ENCODE results near the gene ASB7. TPM values are rescaled to one million over a fixed set of nuclear protein-coding genes. Genes with fewer than 3 reads are reported as not detected.
"Not testable (repeated sequence)": the region's sequence is repeated elsewhere in the genome, so short reads cannot be mapped to it uniquely, and the experiment has no call there.

ASB7 gene
- total RNA-seq, 1 donor: 23.5 TPM

- H3K9me3 ChIP-seq (ENCODE audit: low read depth, low read length): no peaks in the 10 kb centered on the region
- no peaks in the 10 kb centered on the region for H3K27me3 ChIP-seq (ENCODE audit: insufficient read depth, low read length)
These were observed 51.2 kb downstream of the ASB7 start for GRCh38 chr15:100653608-100654007.

DNA sequence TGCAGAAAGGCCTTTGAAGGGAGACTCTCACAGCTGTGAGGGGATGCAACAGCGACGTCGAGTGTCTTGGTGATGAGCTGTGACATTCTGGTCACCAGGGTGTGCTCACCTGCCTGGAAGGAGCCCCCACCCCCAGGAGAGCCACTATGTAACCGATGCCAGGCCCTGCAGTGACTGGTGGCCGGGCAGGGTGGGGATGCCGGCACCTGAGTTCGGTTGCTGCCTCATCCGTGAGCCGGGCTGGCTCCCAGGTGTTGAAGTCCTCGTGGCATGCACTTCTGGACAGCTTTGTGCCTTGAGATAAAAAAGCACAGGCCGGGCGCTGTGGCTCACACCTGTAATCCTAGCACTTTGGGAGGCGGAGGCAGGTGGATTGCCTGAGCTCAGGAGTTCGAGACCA, 56.5 kb downstream of the ASB7 start:
- Histone ChIP-seq H3K27me3 (ENCODE audit: insufficient read depth, low read length) (no peaks in the 10 kb centered on the region), H3K4me1 (ENCODE audit: insufficient read depth, low read length) (no peaks in the 10 kb centered on the region), H3K4me3 (ENCODE audit: low read length) (no peak overlapping the region), H3K9me3 (ENCODE audit: low read depth, low read length) (no peaks in the 10 kb centered on the region)

More at GRCh38 chr15:100653608-100654007, 51.2 kb downstream of the ASB7 start:
- Histone ChIP-seq H3K4me3 (ENCODE audit: low read length) (no peak overlapping the region), H3K4me1 (ENCODE audit: insufficient read depth, low read length) (no peaks in the 10 kb centered on the region)

DNA sequence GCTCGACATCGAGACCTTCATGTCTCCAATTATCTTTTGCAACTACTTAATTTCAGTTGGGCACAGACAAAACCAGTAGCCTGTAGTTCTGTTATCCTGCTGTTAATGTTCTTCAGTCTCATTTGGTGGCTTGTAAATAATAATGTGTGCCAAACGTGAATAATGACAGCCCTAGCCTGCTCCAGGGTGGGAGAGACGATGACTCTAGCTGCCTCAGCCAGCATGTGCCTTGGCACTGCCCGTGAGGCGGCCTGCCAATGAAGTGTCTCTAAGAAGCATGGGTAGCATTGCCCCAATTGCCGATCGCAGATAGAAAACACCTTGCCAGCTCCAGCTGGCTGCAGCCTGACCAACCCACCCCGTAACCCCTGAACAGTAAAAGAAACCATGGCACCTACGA, 58.8 kb downstream of the ASB7 start:
- Histone ChIP-seq H3K4me3 (ENCODE audit: low read length) (no peak overlapping the region), H3K27me3 (ENCODE audit: insufficient read depth, low read length) (peaks cover 6% of the 10 kb centered on the region), H3K9me3 (ENCODE audit: low read depth, low read length) (no peaks in the 10 kb centered on the region), H3K4me1 (ENCODE audit: insufficient read depth, low read length) (no peaks in the 10 kb centered on the region)

DNA sequence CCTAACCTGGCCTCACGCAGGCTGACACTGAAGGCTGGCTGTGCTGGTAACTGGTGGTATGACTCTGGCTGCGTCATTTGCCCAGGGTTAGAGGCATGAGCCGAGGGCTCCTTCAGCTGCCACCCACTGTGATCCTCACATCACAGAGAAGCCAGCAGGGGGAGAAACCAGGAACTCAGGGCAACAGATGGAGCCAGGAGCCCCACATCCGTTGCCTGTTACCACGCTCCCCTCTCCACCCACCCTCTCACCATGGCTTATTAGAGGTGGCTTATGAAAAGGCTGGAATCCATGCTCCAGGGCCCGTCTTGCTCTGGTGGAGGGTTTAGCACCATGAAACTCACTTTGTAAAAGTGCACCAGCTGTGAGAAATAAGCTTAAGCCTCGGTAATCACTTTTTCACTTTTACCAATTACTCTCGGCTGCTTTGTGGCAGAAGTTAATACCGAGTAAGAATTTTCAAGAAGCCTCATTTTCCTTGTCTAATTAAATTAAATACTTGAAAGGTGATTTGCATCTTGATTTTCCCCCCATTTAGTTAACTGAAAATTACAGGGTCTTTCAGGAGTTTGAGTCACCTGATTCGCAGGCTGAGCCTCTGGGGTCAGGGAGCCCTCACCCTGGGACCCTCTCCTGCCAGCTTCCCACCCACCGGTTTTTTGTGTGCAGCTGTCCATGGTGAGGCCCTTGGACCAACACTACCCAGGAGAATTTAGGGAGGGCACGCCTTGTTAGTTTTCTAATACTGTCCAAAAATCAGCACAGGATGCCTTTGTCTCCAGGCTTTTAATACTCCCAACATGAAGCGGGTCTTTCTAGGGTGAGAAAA, 60.9 kb downstream of the ASB7 start:
- no peaks in the 10 kb centered on the region for H3K9me3 ChIP-seq (ENCODE audit: low read depth, low read length)
- no peaks in the 10 kb centered on the region for H3K4me1 ChIP-seq (ENCODE audit: insufficient read depth, low read length)
- H3K4me3 ChIP-seq (ENCODE audit: low read length): no peak overlapping the region
- peaks cover 6% of the 10 kb centered on the region for H3K27me3 ChIP-seq (ENCODE audit: insufficient read depth, low read length)

- no peak overlapping the region for H3K4me3 ChIP-seq (ENCODE audit: low read length)
- H3K27me3 ChIP-seq (ENCODE audit: insufficient read depth, low read length): peaks cover 6% of the 10 kb centered on the region
- no peaks in the 10 kb centered on the region for H3K9me3 ChIP-seq (ENCODE audit: low read depth, low read length)
- no peaks in the 10 kb centered on the region for H3K4me1 ChIP-seq (ENCODE audit: insufficient read depth, low read length)
These were observed 61.5 kb downstream of the ASB7 start for GRCh38 chr15:100663915-100664281.

- Histone ChIP-seq H3K4me1 (ENCODE audit: insufficient read depth, low read length) (no peaks in the 10 kb centered on the region), H3K9me3 (ENCODE audit: low read depth, low read length) (no peaks in the 10 kb centered on the region), H3K27me3 (ENCODE audit: insufficient read depth, low read length) (peaks cover 9% of the 10 kb centered on the region), H3K4me3 (ENCODE audit: low read length) (no peak overlapping the region)
These were observed 63.2 kb downstream of the ASB7 start for GRCh38 chr15:100665570-100665969.

GRCh38 chr15:100667405-100668347, 65.3 kb downstream of the ASB7 start:
- Histone ChIP-seq H3K9me3 (ENCODE audit: low read depth, low read length) (no peaks in the 10 kb centered on the region), H3K4me1 (ENCODE audit: insufficient read depth, low read length) (no peaks in the 10 kb centered on the region), H3K27me3 (ENCODE audit: insufficient read depth, low read length) (peaks cover 9% of the 10 kb centered on the region), H3K4me3 (ENCODE audit: low read length) (no peak overlapping the region)

DNA sequence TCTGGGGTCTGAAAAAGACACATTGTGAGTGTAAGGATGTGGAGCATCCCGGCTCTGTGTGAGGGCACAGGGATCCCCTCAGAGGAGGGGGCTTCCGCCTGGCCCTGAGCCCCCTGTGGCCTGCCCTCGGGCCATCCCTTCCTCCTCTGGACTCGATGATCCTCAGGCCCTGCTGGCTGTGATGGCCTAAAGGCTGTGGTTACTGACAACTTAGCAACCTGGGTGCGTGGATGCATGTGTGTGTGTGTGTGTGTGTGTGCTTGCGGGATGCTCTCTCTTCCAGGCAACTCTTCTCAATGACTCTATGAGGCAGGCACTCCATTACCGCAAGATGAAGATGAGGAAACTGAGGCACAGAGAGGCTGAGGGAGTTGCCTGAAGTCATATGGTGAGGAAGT, 66.0 kb downstream of the ASB7 start:
- H3K4me1 ChIP-seq (ENCODE audit: insufficient read depth, low read length): no peaks in the 10 kb centered on the region
- peaks cover 9% of the 10 kb centered on the region for H3K27me3 ChIP-seq (ENCODE audit: insufficient read depth, low read length)
- no peak overlapping the region for H3K4me3 ChIP-seq (ENCODE audit: low read length)

DNA sequence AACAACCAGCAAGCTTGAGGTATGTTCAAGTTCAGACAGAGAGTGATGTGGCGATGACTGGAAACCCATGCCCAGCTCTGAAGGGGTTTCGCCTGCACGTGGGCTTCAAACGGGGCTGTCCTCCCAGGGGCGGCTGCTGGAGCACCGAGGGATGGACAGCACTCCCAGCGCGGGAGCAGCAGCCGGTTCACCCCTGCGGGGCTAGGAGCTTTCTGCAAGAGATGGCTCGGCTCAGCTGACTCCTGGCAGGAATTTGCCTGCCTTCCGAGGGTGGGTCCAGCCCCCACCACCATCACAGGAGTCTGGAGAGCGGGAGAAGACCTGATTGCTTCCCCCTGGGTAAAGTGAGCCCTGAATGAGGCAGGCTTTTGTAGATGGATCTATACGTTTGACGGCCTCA, 66.9 kb downstream of the ASB7 start:
- Histone ChIP-seq H3K4me3 (ENCODE audit: low read length) (no peak overlapping the region), H3K4me1 (ENCODE audit: insufficient read depth, low read length) (no peaks in the 10 kb centered on the region), H3K9me3 (ENCODE audit: low read depth, low read length) (no peaks in the 10 kb centered on the region), H3K27me3 (ENCODE audit: insufficient read depth, low read length) (peaks cover 5% of the 10 kb centered on the region)

More for the DNA sequence above, 66.0 kb downstream of the ASB7 start:
- H3K9me3 ChIP-seq (ENCODE audit: low read depth, low read length): no peaks in the 10 kb centered on the region

DNA sequence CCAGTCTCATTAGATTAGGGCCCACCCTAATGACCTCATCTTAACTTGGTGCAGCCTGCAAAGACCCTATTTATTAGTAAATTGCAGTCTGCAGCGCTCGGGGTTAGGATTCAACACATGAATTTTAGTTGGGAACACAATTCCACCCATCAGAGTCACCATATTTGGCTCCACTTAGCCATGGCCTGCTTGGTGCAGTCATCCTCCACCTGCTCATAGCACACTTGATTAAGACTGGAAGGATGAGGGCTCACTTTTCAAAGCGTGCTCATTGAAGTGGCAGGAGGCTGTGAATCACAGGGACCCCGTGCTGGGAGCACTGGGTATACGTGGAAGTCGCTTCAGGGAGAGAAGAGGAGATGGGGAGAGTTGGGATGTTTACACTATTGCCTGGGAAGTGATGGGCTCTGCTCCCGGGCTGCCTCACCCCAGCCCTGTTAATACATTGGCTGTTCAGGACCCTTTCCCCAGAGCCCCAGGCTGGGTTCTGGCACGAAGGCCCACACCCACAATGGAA, 68.2 kb downstream of the ASB7 start:
- H3K9me3 ChIP-seq (ENCODE audit: low read depth, low read length): no peaks in the 10 kb centered on the region
- no peaks in the 10 kb centered on the region for H3K4me1 ChIP-seq (ENCODE audit: insufficient read depth, low read length)
- no peak overlapping the region for H3K4me3 ChIP-seq (ENCODE audit: low read length)
- peaks cover 3% of the 10 kb centered on the region for H3K27me3 ChIP-seq (ENCODE audit: insufficient read depth, low read length)

GRCh38 chr15:100671124-100671680, 68.8 kb downstream of the ASB7 start:
- H3K4me3 ChIP-seq (ENCODE audit: low read length): no peak overlapping the region
- H3K4me1 ChIP-seq (ENCODE audit: insufficient read depth, low read length): no peaks in the 10 kb centered on the region
- H3K9me3 ChIP-seq (ENCODE audit: low read depth, low read length): no peaks in the 10 kb centered on the region
- peaks cover 3% of the 10 kb centered on the region for H3K27me3 ChIP-seq (ENCODE audit: insufficient read depth, low read length)

DNA sequence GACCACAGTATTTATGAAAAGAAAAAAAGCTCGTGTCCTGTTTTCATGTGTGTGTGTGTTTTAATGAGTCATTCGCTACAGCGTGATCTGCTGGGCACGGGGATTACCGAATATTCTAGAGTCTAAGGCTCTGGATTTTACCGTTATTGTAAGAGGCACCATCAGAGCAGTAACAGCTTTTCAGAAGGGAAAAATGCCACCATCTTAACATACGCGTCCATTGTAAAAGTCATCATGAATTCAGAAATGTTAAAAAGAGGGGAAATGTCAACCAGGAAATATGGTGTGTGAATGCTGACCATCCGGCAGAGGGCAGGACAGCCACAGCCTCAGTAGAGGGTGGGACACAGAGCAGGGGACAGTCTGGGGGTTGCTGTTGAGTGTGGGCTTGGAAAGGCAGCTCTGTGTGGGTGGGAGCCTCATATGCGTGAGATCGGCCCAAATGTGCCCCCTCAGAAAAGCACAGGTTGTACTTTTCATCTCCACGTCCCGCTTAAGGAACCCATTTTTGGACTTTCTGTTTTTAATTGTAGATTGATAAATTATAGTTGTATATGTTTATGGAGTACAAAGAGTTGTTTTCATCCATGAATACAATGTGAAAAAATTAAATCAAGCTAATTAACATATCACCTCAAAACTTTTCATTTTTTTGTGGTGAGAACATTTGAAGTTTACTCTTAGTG, 69.6 kb downstream of the ASB7 start:
- peaks cover 3% of the 10 kb centered on the region for H3K27me3 ChIP-seq (ENCODE audit: insufficient read depth, low read length)
- H3K4me3 ChIP-seq (ENCODE audit: low read length): no peak overlapping the region
- H3K4me1 ChIP-seq (ENCODE audit: insufficient read depth, low read length): no peaks in the 10 kb centered on the region
- no peaks in the 10 kb centered on the region for H3K9me3 ChIP-seq (ENCODE audit: low read depth, low read length)

DNA sequence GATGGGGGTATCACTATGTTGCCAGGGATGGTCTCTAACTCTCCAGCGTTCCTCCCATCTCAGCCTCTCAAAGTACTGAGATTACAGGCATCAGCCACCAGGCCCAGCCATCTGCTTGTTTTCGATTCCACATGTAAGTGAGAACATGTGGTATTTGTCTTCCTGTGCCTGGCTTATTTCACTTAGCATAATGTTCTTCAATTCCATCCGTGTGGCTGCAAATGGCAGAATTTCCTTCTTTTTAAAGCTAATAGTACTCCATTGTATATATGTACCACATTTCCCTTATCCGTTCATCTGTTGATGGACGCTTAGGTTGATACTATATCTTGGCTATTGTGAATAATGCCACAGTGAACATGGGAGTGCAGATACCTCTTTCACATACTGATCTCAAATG, 70.6 kb downstream of the ASB7 start:
- H3K4me1 ChIP-seq (ENCODE audit: insufficient read depth, low read length): no peaks in the 10 kb centered on the region
- H3K27me3 ChIP-seq (ENCODE audit: insufficient read depth, low read length): peaks cover 3% of the 10 kb centered on the region
- no peak overlapping the region for H3K4me3 ChIP-seq (ENCODE audit: low read length)
- no peaks in the 10 kb centered on the region for H3K9me3 ChIP-seq (ENCODE audit: low read depth, low read length)

DNA sequence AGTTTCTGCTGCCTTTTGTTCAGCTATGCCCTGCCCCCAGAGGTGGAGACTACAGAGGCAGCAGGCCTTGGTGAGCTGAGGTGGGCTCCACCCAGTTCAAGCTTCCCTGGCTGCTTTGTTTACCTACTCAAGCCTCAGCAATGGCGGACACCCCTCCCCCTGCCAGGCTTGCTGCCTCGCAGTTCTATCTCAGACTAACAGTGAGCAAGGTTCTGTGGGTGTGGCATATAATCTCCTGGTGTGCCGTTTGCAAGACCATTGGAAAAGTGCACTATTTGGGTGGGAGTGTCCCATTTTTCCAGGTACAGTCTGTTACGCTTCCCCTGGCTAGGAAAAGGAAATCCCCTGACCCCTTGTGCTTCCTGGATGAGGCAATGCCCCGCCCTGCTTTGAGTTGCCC, 76.8 kb downstream of the ASB7 start:
- H3K9me3 ChIP-seq (ENCODE audit: low read depth, low read length); H3K27me3 ChIP-seq (ENCODE audit: insufficient read depth, low read length); H3K4me1 ChIP-seq (ENCODE audit: insufficient read depth, low read length); H3K4me3 ChIP-seq (ENCODE audit: low read length): not testable (repeated sequence)

Measured in mononuclear cell (primary cell).